Neural progenitor cell (in vitro differentiated cells): Measurements from ENCODE around the gene YIPF2. TPM values are rescaled to one million over a fixed set of nuclear protein-coding genes. Genes with fewer than 3 reads are reported as not detected.

ENCODE experiments used
- DNase-seq: peaks from one replicate; pipeline ENCODE4 v3.0.0-alpha.2; 2016; ENCODE audit warnings: low spot score
- H2AFZ ChIP-seq: fragments of 200-600 bp; sonication (generic); replicated peaks from 2 replicates; pipeline ENCODE4 v1.6.1; 2016; ENCODE audit warnings: antibody characterized with exemption
- H3F3A ChIP-seq: fragments of 200-600 bp; sonication (generic); 2 replicates; pipeline ENCODE4 v1.6.1; 2016; ENCODE audit warnings: antibody characterized with exemption, low read depth
- H3K27ac ChIP-seq: fragments of 200-600 bp; sonication (generic); 2 replicates; pipeline ENCODE4 v1.5.1; 2016; ENCODE audit warnings: mild to moderate bottlenecking
- H3K27me3 ChIP-seq: fragments of 200-600 bp; sonication (generic); 2 replicates; pipeline ENCODE4 v1.6.1; 2016; ENCODE audit warnings: mild to moderate bottlenecking, moderate library complexity
- H3K36me3 ChIP-seq: fragments of 200-600 bp; sonication (generic); 2 replicates; pipeline ENCODE4 v1.5.1; 2016
- H3K4me1 ChIP-seq: fragments of 200-600 bp; sonication (generic); 2 replicates; pipeline ENCODE4 v1.6.1; 2016; ENCODE audit warnings: mixed run types
- H3K4me2 ChIP-seq: fragments of 200-600 bp; sonication (generic); 2 replicates; pipeline ENCODE4 v1.6.1; 2016
- H3K4me3 ChIP-seq: fragments of 200-600 bp; sonication (generic); 2 replicates; pipeline ENCODE4 v1.5.1; 2016
- H3K79me2 ChIP-seq: fragments of 200-600 bp; sonication (generic); 2 replicates; pipeline ENCODE4 v1.6.1; 2016; ENCODE audit warnings: low read depth
- H3K9ac ChIP-seq: fragments of 200-600 bp; sonication (generic); 2 replicates; pipeline ENCODE4 v1.6.1; 2016
- H3K9me3 ChIP-seq: fragments of 200-600 bp; sonication (generic); 2 replicates; pipeline ENCODE4 v1.5.1; 2016; ENCODE audit warnings: low read depth
- H4K20me1 ChIP-seq: fragments of 200-600 bp; sonication (generic); 2 replicates; pipeline ENCODE4 v1.6.1; 2016; ENCODE audit warnings: low read depth
- H3K27ac Mint-ChIP-seq: 3 replicates; pipeline ENCODE4 v1.8.0; 2021; ENCODE audit warnings: mixed read lengths
- H3K27me3 Mint-ChIP-seq: 2 replicates; pipeline ENCODE4 v1.8.0; 2022; ENCODE audit warnings: low read depth, mild to moderate bottlenecking, inconsistent platforms, moderate library complexity, mixed read lengths; ENCODE audit not compliant: insufficient read depth
- H3K36me3 Mint-ChIP-seq: 3 replicates; pipeline ENCODE4 v1.8.0; 2021; ENCODE audit warnings: mixed read lengths
- H3K4me1 Mint-ChIP-seq: 3 replicates; pipeline ENCODE4 v1.8.0; 2021; ENCODE audit warnings: mixed read lengths
- H3K4me3 Mint-ChIP-seq: 3 replicates; pipeline ENCODE4 v1.8.0; 2021; ENCODE audit warnings: mild to moderate bottlenecking, moderate library complexity, mixed read lengths
- H3K9me3 Mint-ChIP-seq: 3 replicates; pipeline ENCODE4 v1.8.0; 2020; ENCODE audit warnings: mixed read lengths
- EZH2 ChIP-seq: fragments of 200-600 bp; sonication (generic); IDR thresholded peaks from 2 replicates; pipeline ENCODE4 v1.6.1; 2017; ENCODE audit warnings: antibody characterized with exemption, mild to moderate bottlenecking, moderate library complexity
- EZH2phosphoT487 ChIP-seq: fragments of 200-600 bp; sonication (generic); IDR thresholded peaks from 2 replicates; pipeline ENCODE4 v1.6.1; 2017; ENCODE audit warnings: antibody characterized with exemption
- total RNA-seq: library from RNA; depleted of rRNA; stranded (reverse); fragments of >200 nt; gene quantifications from 2 replicates; pipeline ENCODE4 v1.2.3, GENCODE V29; 2015; ENCODE audit warnings: low replicate concordance
- TF ChIP-seq, protein P1 (sequence below): fragments of 200-600 bp; sonication (generic); IDR thresholded peaks from 2 replicates; pipeline ENCODE4 v1.5.1; 2017; ENCODE audit warnings: antibody characterized with exemption, mild to moderate bottlenecking

Gene YIPF2
- total RNA-seq, 1 donor from 2014 or later, result 11.9 TPM

DNA sequence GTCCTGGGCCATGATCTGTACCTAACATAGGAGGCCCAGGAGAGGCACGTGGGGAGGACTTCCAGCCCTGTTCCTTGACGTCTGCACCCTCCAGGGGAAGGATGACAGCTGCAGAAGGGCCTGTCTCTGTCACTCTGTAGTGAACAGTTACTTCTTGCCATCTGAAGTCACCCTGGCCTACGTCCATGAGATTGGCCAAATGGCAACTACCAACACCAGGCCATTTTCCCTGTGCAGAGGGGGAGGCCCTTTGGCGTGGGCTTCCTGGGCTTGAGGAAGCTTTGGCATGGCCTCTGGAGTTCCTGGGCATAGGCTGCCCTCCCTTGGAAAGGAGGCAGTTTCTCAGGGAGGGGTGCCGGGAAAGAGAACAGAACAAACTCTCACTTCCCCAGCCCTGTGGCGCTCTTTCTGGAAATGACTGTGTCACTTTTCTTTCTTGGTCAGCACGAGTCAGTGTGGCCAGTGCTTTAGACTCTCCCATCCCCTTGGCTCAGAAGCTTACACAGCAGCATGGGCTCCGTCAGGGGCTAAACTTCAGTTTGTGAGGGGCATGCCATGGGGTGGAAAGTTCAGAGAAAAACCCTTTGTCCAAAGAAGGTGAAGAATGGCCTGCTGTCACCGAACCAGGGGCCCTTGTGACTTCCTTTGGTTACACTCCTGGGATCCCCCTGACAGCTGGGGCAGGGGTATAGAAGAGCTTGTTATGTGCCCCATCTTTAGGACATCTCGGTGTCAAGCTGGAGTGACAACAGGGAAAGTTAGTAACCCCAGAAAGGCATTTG is 51.8 kb downstream of the YIPF2 start:
- Mint-ChIP-seq H3K27me3 (peaks cover 2% of the 10 kb centered on the region), H3K9me3 (no peaks in the 10 kb centered on the region), H3K36me3 (no peaks in the 10 kb centered on the region), H3K4me1 (peaks cover 49% of the 10 kb centered on the region), H3K27ac (peak overlapping the region; percentile 46), H3K4me3 (no peak overlapping the region)
- Histone ChIP-seq H2AFZ (no peak overlapping the region), H3K79me2 (peaks cover 100% of the 10 kb centered on the region), H3K9me3 (no peaks in the 10 kb centered on the region), H3K27ac (peak overlapping the region; percentile 26), H3K4me3 (no peak overlapping the region), H3K36me3 (no peaks in the 10 kb centered on the region), H3K9ac (no peak overlapping the region), H3K4me2 (no peak overlapping the region), H4K20me1 (peaks cover 87% of the 10 kb centered on the region), H3K4me1 (peaks cover 23% of the 10 kb centered on the region), H3K27me3 (no peaks in the 10 kb centered on the region), H3F3A (peaks cover 27% of the 10 kb centered on the region)
- TF ChIP-seq, protein P1, sequence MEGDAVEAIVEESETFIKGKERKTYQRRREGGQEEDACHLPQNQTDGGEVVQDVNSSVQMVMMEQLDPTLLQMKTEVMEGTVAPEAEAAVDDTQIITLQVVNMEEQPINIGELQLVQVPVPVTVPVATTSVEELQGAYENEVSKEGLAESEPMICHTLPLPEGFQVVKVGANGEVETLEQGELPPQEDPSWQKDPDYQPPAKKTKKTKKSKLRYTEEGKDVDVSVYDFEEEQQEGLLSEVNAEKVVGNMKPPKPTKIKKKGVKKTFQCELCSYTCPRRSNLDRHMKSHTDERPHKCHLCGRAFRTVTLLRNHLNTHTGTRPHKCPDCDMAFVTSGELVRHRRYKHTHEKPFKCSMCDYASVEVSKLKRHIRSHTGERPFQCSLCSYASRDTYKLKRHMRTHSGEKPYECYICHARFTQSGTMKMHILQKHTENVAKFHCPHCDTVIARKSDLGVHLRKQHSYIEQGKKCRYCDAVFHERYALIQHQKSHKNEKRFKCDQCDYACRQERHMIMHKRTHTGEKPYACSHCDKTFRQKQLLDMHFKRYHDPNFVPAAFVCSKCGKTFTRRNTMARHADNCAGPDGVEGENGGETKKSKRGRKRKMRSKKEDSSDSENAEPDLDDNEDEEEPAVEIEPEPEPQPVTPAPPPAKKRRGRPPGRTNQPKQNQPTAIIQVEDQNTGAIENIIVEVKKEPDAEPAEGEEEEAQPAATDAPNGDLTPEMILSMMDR, result no peak
- TF ChIP-seq EZH2phosphoT487 (no peak), EZH2 (no peak)
- DNase-seq, result no peak

DNA sequence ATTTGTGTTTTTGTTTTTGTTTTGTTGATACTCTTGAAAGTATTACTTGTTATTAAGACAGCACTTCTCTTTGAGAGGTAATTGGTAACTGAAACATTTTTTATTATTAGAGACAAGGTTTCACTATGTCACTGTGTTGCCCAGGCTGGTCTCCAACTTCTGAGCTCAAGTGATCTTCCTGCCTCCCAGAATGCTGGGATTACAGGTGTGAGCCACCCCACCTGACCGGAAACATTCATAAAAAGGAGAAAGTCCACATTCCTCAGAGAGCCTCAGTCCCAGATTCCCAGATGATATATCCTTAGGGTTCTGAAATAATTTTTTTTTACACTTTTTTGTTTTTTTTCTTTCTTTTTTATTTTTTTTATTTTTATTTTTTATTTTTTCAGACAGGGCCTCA is 54.4 kb downstream of the YIPF2 start:
- Histone ChIP-seq H3K4me2 (no peak overlapping the region), H3K9me3 (no peaks in the 10 kb centered on the region), H3F3A (peaks cover 23% of the 10 kb centered on the region), H3K36me3 (no peaks in the 10 kb centered on the region), H4K20me1 (peaks cover 61% of the 10 kb centered on the region), H3K27me3 (no peaks in the 10 kb centered on the region), H3K9ac (no peak overlapping the region), H3K79me2 (peaks cover 74% of the 10 kb centered on the region), H3K4me1 (peaks cover 15% of the 10 kb centered on the region), H3K27ac (no peak overlapping the region), H2AFZ (no peak overlapping the region), H3K4me3 (no peak overlapping the region)
- H3K9me3 Mint-ChIP-seq, result no peaks in the 10 kb centered on the region
- peak overlapping the region; percentile 79 for H3K4me3 Mint-ChIP-seq
- peaks cover 9% of the 10 kb centered on the region for H3K27me3 Mint-ChIP-seq
- H3K36me3 Mint-ChIP-seq, result no peaks in the 10 kb centered on the region
- no peak overlapping the region for H3K27ac Mint-ChIP-seq
- peaks cover 32% of the 10 kb centered on the region for H3K4me1 Mint-ChIP-seq
- no peak for DNase-seq
- TF ChIP-seq, protein P1, result no peak
- TF ChIP-seq EZH2phosphoT487 (no peak), EZH2 (no peak)

DNA sequence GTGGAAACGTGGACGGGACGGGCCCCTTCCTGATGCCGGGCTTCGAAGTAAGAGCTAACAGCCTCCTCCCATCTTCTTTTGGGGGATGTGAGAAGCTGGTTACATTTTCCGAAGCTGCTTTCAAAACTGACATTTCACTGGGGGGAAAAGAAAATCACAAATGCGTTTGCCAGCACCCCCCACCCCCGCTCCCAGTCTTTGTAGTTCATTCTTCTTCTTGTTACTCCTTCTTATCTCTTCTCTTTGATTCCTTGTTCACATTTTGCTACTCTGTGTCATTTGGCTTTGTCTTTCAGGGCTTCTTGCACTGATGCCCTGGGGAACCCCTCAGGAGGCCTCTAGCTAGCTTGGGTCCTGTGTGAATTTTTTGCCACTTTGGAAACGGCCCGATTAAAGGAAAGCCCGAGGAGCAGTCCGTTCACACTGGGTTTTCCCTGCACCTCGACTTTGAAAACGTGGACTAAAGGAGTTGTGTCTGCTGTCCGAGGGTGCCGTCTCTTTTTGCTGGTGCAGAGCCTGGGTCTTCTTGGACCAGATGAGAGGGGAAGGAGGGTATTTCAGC is 55.8 kb downstream of the YIPF2 start:
- Mint-ChIP-seq H3K4me1 (peaks cover 24% of the 10 kb centered on the region), H3K27me3 (peaks cover 9% of the 10 kb centered on the region), H3K27ac (peak overlapping the region; percentile 5), H3K9me3 (no peaks in the 10 kb centered on the region), H3K36me3 (no peaks in the 10 kb centered on the region), H3K4me3 (peak overlapping the region; percentile 87)
- Histone ChIP-seq H3K4me1 (peaks cover 15% of the 10 kb centered on the region), H3K9me3 (no peaks in the 10 kb centered on the region), H3K27me3 (no peaks in the 10 kb centered on the region), H2AFZ (no peak overlapping the region), H3F3A (peaks cover 23% of the 10 kb centered on the region), H4K20me1 (peaks cover 47% of the 10 kb centered on the region), H3K4me3 (peak overlapping the region; percentile 90), H3K9ac (peak overlapping the region; percentile 59), H3K27ac (no peak overlapping the region), H3K79me2 (peaks cover 60% of the 10 kb centered on the region), H3K4me2 (peak overlapping the region; percentile 88), H3K36me3 (no peaks in the 10 kb centered on the region)
- DNase-seq, result no peak
- TF ChIP-seq, protein P1, result no peak

Other genes starting within 250 kb of the YIPF2 start
- 20.4 and 46.9 TPM in 2 replicates for gene QTRT1, start 227.2 kb downstream of the YIPF2 start, total RNA-seq
- 49.9 and 101 TPM in 2 replicates for gene DNM2, start 210.6 kb downstream of the YIPF2 start, total RNA-seq
- gene TMED1, start 92.4 kb downstream of the YIPF2 start, total RNA-seq, result 27.0 and 57.9 TPM in 2 replicates
- gene C19orf38, start 80.2 kb downstream of the YIPF2 start, total RNA-seq, result 0.62 TPM in 1 of 2 replicates, not detected in the other
- 34.4 and 97.5 TPM in 2 replicates for gene CARM1, start 57.1 kb downstream of the YIPF2 start, total RNA-seq
- 24.4 and 34.9 TPM in 2 replicates for gene TIMM29, start 172 bp upstream of the YIPF2 start, total RNA-seq
- gene SMARCA4, start 32.4 kb upstream of the YIPF2 start, total RNA-seq, result 169 and 257 TPM in 2 replicates
- gene LDLR, start 160.8 kb upstream of the YIPF2 start, total RNA-seq, result 39.3 and 78.0 TPM in 2 replicates
- 56.7 and 57.1 TPM in 2 replicates for gene SPC24, start 227.1 kb upstream of the YIPF2 start, total RNA-seq